HepG2 (cell line): ENCODE results near the gene ZMYND10. TPM values are rescaled to one million over a fixed set of nuclear protein-coding genes. Genes with fewer than 3 reads are reported as not detected.
A peak's percentile ranks its signal among the peaks of the same experiment; 100 is the strongest.

Experiments
- ERF ChIP-seq: IDR thresholded peaks from 2 replicates; pipeline ENCODE4 v1.6.1; 2018; ENCODE audit warnings: missing biosample characterization, missing genetic modification reagents
- KIAA2018 ChIP-seq: sonication (generic); formaldehyde crosslinking; IDR thresholded peaks from 2 replicates; pipeline ENCODE4 v1.5.0; 2020; ENCODE audit warnings: mild to moderate bottlenecking, missing genetic modification reagents, borderline replicate concordance
- KMT2A ChIP-seq: sonication (generic); formaldehyde crosslinking; IDR thresholded peaks from 2 replicates; pipeline ENCODE4 v1.4.0; 2020; ENCODE audit warnings: missing genetic modification reagents
- MXD4 ChIP-seq: IDR thresholded peaks from 2 replicates; pipeline ENCODE4 v1.6.1; 2016; ENCODE audit warnings: mild to moderate bottlenecking, missing biosample characterization, missing genetic modification reagents
- PHF20 ChIP-seq: sonication (generic); formaldehyde crosslinking; IDR thresholded peaks from 2 replicates; pipeline ENCODE4 v1.5.0; 2020; ENCODE audit warnings: mild to moderate bottlenecking, missing genetic modification reagents
- RARA ChIP-seq: IDR thresholded peaks from 2 replicates; pipeline ENCODE4 v1.6.1; 2016; ENCODE audit warnings: missing genetic modification reagents, missing compliant biosample characterization
- RFX1 ChIP-seq: fragments of 450-650 bp; IDR thresholded peaks from 2 replicates; pipeline ENCODE4 v1.6.1; 2017
- TBP ChIP-seq: sonication (generic); formaldehyde crosslinking; IDR thresholded peaks from 2 replicates; pipeline ENCODE4 v1.5.0; 2020; ENCODE audit warnings: missing genetic modification reagents
- ZGPAT ChIP-seq: IDR thresholded peaks from 2 replicates; pipeline ENCODE4 v1.6.1; 2016; ENCODE audit warnings: mild to moderate bottlenecking
- ZNF687 ChIP-seq: sonication (generic); formaldehyde crosslinking; IDR thresholded peaks from 2 replicates; pipeline ENCODE4 v1.5.1; 2020; ENCODE audit warnings: mild to moderate bottlenecking, missing genetic modification reagents, moderate library complexity
- ZNF7 ChIP-seq: IDR thresholded peaks from 2 replicates; pipeline ENCODE4 v1.6.1; 2016; ENCODE audit warnings: missing biosample characterization, missing genetic modification reagents
- polyA plus RNA-seq, 8 experiments: library from polyadenylated mRNA; depleted of rRNA in 3 of 8; stranded (reverse) in 7 of 8; unstranded in 1 of 8; fragments of >200 nt; fragmentation: Illumina TruSeq in 4 of 8; extraction: Trizol in 4 of 8; gene quantifications; 2 replicates each; pipeline versions ENCODE4 v1.2.1 to v1.2.3, GENCODE V29; 2011 to 2016; ENCODE audit warnings: low read depth in 4 of 8, missing spikeins in 1 of 8, mixed read lengths in 1 of 8; ENCODE audit not compliant: insufficient read depth in 1 of 8
- total RNA-seq, 5 experiments: library from RNA; depleted of rRNA; stranded (reverse); fragments of >200 nt; fragmentation: Illumina TruSeq; extraction: Trizol; gene quantifications; 2 replicates each; pipeline ENCODE4 v1.2.3, GENCODE V29; 2016; ENCODE audit warnings: low read depth in 1 of 5

The ZMYND10 gene
- total and polyA plus RNA-seq, 2 of the 13 experiments (the other 11 are each of a cell fraction or from before 2014, with no cell fraction given), result 0.60 to 0.74 TPM

GRCh38 chr3:50292159-50293078, 53.1 kb downstream of the ZMYND10 start, which contains the start of gene IFRD2 (continued):
- no peak for TF ChIP-seq KIAA2018 (CRISPR knock-in tag)
- TF ChIP-seq RFX1, result no peak; the same call in 1 of the 2 replicates
- no peak for TF ChIP-seq ZNF7 (CRISPR knock-in tag)
- peak; percentile 77 for TF ChIP-seq PHF20 (CRISPR knock-in tag)
- peak; percentile 86 for TF ChIP-seq ZGPAT (CRISPR knock-in tag)
- TF ChIP-seq RARA (CRISPR knock-in tag), result no peak
- TF ChIP-seq TBP, result peak; percentile 99; the same call in 1 of the 2 replicates
- TF ChIP-seq ZNF687 (CRISPR knock-in tag), result peak; percentile 92
- peak; percentile 84 for TF ChIP-seq MXD4 (CRISPR knock-in tag)
- TF ChIP-seq KMT2A (CRISPR knock-in tag), result peak; percentile 52; the same call in 1 of the 2 replicates
- TF ChIP-seq ERF (CRISPR knock-in tag), result peak; percentile 50; the same call in 1 of the 2 replicates
